Activated CD8-positive, alpha-beta memory T cell treated with anti-CD3 and anti-CD28 coated beads for 4 hours (primary cell): ENCODE results near the gene RIMS3.

Experiments used
- DNase-seq, 2 donors: peaks; one replicate each; pipeline ENCODE4 v3.0.0-alpha.2; 2020; ENCODE audit warnings: low read depth in 2 of 2

RIMS3 gene

DNA sequence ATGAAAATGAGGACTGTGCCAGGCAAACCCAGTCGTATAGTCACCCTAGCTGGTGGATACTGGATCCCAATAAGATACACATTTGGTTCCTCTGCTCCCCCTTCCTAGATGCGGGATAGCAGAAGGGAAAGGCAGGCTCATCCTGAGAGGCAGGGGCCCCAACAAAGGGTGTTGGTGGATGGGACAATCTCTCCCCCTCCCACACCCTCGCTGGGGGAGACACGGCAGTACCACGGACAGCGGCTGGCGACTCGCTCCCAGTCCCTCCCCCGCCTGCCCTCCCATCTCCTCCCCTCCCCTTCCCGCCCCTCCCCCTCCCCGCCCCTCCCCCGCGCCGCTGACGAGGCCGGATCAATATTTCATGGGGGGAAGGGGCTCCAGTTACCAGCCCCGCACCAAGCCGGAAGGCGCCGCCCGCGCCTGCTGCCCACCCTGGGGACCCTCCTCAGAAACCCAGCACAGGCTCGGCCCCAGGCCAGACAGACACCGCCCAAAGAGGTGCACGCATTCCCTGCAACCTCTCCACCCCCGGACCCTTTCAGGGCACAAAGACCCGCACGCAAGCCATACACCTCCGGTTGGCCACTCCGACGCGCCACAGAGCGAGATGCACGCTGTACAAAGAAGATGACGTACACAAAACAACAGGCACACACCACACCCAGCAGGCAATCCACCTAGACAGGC, 11.5 kb downstream of the RIMS3 start:
- no peak for DNase-seq

DNA sequence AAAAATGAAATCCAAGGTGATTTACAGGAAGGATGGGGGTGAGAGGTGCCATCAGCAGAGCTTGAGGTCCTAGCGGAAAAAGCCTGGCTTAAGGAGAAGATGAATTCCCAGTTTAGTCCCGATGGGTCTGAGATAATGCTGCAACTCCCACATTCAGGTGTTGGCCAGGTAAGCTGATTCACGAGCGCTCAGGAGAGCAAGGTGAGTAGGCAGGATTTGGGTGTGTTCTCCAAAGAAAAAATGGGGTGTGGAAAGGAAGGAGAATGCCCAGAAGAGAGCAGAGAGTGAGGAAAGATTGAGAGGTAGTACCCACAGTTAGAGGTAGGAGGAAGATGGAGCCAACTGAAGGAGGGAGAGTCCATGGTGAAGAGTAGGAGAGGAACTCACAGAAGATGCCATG, 12.5 kb downstream of the RIMS3 start:
- DNase-seq = no peak

- no peak for DNase-seq
Measured at GRCh38 chr1:40652468-40652867, 13.0 kb downstream of the RIMS3 start.

GRCh38 chr1:40651138-40651857, 14.2 kb downstream of the RIMS3 start:
- no peak for DNase-seq

DNA sequence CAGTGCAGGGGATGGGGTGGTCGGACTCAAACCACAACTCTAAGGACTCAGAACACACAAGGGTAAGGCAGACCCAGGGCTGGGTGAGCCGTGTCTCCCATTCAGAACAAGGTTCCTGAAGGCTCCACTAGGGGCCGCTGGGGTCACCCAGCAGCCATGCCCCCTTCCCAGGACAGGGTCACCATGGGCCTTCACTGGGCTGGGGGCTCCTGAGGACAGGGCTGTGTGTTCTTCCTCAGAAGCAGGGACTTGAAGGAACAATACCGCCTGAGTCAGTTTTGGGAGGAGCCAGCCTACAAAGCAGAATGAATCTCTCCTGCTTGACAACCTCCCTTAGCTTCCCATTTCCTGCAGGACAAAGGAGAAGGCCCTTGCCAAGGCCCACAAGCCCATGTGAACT, 15.4 kb downstream of the RIMS3 start:
- no peak for DNase-seq

GRCh38 chr1:40649592-40649930, 15.9 kb downstream of the RIMS3 start:
- DNase-seq = no peak

DNA sequence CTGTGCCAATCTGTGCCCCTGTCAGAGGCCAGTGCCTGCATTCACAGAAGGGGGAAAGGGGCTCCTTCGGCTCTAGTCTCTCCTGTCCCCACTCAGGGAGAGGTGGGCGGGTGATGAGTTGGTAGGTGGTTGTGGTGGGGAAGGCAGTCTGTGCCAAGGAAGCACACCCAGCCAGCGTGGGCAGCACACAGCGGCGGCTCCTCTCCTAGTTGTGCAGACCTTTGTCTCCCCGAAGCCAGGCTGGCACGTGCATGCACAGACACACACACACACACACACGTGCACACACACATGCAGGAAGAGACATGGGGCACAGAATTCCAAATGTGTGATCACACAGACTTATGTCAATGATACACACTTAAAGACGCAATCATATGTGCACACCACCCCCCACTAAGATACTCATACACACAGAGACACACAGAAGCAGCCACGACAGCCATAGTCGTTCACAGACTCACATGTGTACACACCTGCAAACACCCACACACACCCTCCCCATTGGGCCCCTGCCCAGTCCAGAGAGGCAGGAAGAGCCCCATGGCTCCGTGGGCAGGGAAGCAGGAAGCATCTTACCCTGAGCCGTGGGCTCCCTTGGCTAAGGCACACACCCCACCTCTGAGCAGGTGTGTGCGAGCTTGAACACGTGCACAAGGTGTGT, 16.4 kb downstream of the RIMS3 start:
- DNase-seq = no peak

GRCh38 chr1:40648200-40648599, 17.3 kb downstream of the RIMS3 start:
- DNase-seq = no peak

GRCh38 chr1:40646315-40646714, 19.2 kb downstream of the RIMS3 start:
- DNase-seq = no peak

GRCh38 chr1:40645118-40645680, 20.3 kb downstream of the RIMS3 start:
- no peak for DNase-seq

DNA sequence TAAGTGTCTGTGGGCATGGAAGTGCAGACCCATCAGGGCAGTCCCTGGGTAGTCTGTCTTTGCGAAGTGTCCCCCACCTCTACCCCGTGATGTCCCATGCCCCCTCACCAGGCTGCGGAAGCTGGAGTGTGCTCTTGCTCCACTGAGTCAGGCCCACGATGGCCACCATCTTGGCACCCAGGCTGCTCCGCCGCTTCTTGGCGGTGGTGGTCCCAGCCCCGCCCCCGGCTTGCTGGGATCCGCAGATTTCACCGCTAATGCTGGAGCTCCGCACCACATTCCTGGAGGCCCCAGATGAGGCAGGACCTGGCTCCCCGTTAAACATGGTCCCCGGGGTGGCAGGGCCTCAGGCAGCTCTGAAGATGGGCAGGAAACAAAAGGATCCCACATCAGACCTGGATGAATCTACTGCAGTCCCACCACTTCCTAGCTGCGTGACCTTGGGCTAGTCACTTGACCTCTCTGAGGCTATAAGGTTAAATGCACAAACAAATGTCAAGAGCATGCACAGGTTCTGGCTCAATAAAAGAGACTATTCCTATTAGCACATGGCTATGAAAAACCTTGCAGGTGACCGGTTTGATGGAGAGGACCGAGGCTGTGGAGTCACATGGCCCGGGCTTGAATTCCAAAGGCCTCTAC, 23.8 kb downstream of the RIMS3 start:
- DNase-seq = no peak

GRCh38 chr1:40640314-40641076, 25.0 kb downstream of the RIMS3 start:
- DNase-seq = no peak

DNA sequence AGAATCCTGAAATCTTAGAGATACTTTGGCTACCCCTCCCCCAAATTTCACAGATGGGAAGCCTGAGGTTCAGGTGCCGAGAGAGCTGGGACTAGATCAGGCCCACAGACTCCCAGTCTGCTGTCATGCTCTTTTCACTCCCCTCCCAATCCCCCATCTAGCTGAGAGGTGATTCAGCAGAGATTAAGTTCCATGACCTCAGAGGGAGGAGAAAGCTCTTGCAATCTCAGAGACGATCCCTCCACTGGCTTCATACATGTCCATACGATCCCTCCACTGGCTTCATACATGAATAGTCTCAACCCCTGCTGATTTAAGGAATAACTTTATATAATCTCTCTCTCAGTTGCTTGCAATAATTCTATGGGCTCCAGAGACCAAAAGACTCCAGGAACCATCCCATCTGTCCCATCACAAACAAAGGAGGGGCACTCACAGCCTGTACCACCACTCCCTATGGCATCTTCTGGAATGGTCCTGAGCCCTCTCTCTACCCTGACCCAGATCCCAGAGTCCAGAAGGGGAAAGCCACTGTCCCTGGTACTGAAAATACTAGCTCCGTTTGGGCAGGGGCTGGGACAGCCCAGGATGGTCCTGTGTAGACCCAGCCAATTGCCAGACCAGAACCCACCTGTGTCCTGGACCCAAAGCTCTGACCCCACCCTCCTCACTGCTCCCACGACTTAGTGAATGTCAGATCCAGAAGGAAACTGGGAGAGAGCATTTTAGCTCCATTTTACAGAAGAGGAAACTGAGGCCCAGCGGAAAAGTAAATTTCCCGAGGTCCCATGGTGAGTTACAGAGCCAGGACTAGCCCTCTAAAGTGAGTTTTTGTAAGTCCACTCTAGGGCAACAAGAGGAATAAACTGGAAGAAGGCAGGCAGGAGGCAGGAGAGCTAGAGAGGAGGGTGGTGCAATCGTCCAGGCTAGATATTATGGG, 27.1 kb downstream of the RIMS3 start:
- DNase-seq = no peak

GRCh38 chr1:40637470-40638007, 27.9 kb downstream of the RIMS3 start:
- DNase-seq = no peak

GRCh38 chr1:40636777-40637176, 28.7 kb downstream of the RIMS3 start:
- no peak for DNase-seq

- DNase-seq = no peak
Measured at GRCh38 chr1:40635763-40636500, 29.6 kb downstream of the RIMS3 start.

DNA sequence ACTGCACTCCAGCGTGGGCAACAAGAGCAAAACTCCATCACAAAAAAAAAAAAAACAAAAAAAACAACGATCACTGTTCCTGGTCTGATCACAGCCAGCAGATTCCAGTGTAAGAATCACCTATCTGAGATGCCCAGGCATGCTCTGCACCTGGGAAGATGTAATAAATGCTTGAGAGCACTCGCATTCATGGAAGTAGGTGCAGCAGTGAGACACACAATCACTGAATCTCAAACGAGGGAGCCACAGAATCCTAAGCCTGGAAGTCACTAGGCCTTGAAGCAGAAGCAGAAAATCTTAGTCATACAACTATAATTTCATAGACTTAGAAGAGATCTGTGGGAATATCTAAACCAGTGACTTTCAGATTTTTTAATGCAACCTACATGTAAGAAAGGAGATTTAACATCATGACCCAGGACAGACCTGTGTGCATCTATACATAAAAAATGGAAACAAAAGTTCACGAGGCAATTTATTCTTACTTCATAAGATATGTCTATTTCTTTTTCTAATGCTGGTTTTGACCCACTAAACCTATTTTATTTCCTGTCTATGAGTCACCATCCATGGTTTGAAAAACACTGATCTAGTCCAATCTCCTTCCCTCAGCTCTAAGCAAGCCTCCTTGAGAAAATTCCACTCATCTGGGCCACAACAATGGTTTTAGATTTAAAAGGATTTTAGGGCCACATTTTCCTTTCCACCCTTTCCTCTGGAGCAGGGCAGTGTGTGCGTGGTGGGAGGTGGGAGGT, 30.4 kb downstream of the RIMS3 start:
- DNase-seq = no peak

DNA sequence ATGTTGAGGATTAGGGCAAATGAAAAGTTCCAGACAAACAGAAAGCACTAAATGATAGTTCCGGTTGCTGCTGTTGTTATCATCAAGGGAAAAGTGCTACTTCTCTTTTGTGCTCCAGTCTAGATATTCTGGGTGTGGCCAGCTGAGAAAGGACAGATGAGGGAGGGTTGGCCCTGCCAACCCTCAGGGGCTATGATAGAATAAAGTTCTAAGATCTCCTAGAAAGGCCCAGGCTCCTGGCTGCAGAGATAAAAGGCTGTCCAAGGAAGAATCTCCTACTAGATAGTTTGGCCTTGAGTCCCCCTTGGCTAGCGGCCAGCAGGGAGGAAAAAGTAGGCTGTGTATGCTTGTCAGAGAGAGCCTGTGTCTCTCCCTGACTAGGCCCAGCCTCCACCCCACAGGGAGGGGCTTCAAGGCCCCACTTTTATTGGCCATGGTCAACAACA, 31.5 kb downstream of the RIMS3 start:
- no peak for DNase-seq

DNA sequence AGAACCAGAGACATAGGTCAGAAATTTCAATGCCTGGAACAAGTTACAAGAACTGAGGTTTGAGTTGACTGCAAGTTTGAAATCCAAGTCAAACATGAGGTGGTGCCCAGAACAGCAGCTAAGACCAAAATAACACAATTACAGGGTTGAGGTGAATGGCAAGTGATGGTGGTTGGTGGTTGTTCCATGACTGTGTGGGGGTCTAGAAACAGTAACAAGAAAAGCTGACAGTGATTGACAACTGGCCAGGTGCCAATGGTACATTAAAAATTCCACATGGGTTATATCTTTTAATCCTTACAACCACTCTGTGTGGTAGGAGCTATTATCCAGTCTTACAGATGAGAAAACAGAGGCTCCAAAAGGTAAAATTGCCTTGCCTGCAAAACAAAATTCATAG, 32.0 kb downstream of the RIMS3 start:
- no peak for DNase-seq
